Mucosa of stomach (tissue), 1 donor: ENCODE measurements around the gene TOP1.

Source experiments
- H3K27me3 ChIP-seq: one replicate; pipeline ENCODE4 v1.7.0; 2013; ENCODE audit warnings: mild to moderate bottlenecking, low read length; ENCODE audit not compliant: control insufficient read depth, insufficient read depth
- H3K36me3 ChIP-seq: one replicate; pipeline ENCODE4 v1.7.0; 2013; ENCODE audit warnings: low read length; ENCODE audit not compliant: control insufficient read depth, insufficient read depth
- H3K4me1 ChIP-seq: one replicate; pipeline ENCODE4 v1.7.0; 2013; ENCODE audit warnings: mild to moderate bottlenecking, low read length; ENCODE audit not compliant: control insufficient read depth, insufficient read depth
- H3K4me3 ChIP-seq: one replicate; pipeline ENCODE4 v1.7.0; 2013; ENCODE audit warnings: low read length
- H3K9ac ChIP-seq: one replicate; pipeline ENCODE4 v1.7.0; 2013; ENCODE audit warnings: mild to moderate bottlenecking, low read length, moderate library complexity
- H3K9me3 ChIP-seq: one replicate; pipeline ENCODE4 v1.7.0; 2013; ENCODE audit warnings: mild to moderate bottlenecking, low read length, moderate library complexity; ENCODE audit not compliant: control insufficient read depth
- donor health status: Pancreatic carcinoma.

TOP1 gene

GRCh38 chr20:41167118-41167470 is 138.5 kb downstream of the TOP1 start:
- Histone ChIP-seq H3K36me3 (peaks cover 26% of the 10 kb centered on the region), H3K9ac (no peak overlapping the region), H3K9me3 (no peaks in the 10 kb centered on the region), H3K27me3 (no peaks in the 10 kb centered on the region), H3K4me3 (no peak overlapping the region), H3K4me1 (no peaks in the 10 kb centered on the region)

- Histone ChIP-seq H3K27me3 (no peaks in the 10 kb centered on the region), H3K4me3 (no peak overlapping the region), H3K9me3 (no peaks in the 10 kb centered on the region), H3K9ac (no peak overlapping the region), H3K36me3 (peaks cover 26% of the 10 kb centered on the region), H3K4me1 (no peaks in the 10 kb centered on the region)
Measured at GRCh38 chr20:41167481-41168253, 139.0 kb downstream of the TOP1 start.

DNA sequence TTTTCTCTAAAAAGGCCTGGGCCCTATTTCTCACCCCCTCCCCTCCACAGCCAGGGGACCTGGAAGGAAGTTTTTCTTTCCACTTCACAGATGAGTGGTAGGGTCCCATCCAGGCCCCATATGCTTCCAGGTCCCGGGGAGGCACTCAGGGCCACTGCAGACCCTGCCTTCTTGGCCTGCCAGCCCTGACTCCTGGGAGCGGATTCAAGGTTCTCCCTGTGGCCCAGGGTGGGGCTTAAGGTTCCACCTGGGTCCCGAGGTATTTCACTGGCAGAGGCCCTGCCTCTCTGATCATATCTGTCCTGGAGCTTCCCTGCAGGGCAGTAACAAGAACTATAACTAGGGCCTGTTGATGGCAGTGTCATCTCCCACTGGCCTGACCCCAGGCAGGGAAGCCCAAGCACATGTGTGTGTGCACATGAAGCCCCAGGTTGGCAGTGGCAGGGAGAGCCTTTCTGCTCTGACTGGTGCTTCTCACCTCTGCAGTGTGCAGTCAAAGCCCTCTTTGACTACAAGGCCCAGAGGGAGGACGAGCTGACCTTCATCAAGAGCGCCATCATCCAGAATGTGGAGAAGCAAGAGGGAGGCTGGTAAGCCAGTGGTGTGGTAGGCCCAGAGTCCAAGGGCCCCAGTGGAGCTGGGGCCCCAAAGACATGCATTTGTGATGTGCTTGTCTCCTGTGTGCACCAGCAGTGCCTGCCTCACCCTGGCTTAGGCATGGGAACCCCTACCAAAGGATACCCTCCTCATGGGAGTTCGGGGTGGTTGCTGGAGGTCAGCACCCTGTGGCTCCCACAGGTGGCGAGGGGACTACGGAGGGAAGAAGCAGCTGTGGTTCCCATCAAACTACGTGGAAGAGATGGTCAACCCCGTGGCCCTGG is 139.9 kb downstream of the TOP1 start:
- no peak overlapping the region for H3K4me3 ChIP-seq
- H3K9ac ChIP-seq = no peak overlapping the region
- H3K36me3 ChIP-seq = peaks cover 26% of the 10 kb centered on the region
- no peaks in the 10 kb centered on the region for H3K9me3 ChIP-seq
- no peaks in the 10 kb centered on the region for H3K27me3 ChIP-seq
- H3K4me1 ChIP-seq = no peaks in the 10 kb centered on the region

DNA sequence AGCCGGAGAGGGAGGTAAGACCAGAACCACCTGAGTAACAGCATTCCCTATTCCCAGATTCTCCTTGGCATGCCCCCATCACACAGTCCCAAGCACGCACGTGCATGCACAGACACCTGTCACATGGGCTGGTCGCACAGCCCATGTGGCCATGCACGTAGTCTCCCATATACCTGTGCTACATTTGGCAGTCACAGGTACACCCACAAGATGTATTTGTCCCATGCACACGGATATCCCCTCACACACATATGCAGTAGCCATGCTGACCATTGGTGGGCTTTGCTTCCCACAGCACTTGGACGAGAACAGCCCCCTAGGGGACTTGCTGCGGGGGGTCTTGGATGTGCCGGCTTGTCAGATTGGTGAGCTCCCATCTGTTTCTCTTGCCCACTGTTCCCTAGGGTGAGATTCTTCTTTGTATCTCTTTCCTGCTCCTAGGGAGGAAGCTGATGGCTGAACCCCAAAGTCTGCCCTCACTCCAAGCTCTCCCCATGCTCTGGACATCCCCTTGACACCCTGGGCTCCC is 140.6 kb downstream of the TOP1 start:
- Histone ChIP-seq H3K9me3 (no peaks in the 10 kb centered on the region), H3K9ac (no peak overlapping the region), H3K4me1 (no peaks in the 10 kb centered on the region), H3K27me3 (no peaks in the 10 kb centered on the region), H3K4me3 (no peak overlapping the region), H3K36me3 (peaks cover 29% of the 10 kb centered on the region)

DNA sequence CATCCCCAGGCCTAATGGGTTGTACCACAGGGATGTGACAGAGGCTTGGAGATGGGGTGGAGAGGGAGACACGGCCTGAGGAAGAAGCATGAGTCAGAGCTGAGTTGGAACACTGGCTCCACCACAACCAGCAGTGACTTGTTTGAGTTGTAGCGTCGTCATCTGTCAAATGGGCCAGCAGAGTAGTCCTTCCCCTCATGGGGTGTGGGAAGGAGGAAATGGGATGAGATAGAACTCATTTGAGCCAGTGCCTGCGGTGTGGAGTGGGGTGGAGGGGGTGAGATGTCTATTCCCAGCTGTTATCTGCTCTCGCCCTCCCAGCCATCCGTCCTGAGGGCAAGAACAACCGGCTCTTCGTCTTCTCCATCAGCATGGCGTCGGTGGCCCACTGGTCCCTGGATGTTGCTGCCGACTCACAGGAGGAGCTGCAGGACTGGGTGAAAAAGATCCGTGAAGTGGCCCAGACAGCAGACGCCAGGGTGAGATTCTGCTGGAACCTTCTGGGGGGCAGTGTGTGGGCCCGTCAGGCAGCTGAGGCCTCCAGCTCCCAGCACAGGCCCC is 141.2 kb downstream of the TOP1 start:
- Histone ChIP-seq H3K4me3 (no peak overlapping the region), H3K36me3 (peaks cover 28% of the 10 kb centered on the region), H3K9me3 (no peaks in the 10 kb centered on the region), H3K27me3 (no peaks in the 10 kb centered on the region), H3K4me1 (no peaks in the 10 kb centered on the region), H3K9ac (no peak overlapping the region)

GRCh38 chr20:41170386-41171105 is 141.9 kb downstream of the TOP1 start:
- peaks cover 24% of the 10 kb centered on the region for H3K36me3 ChIP-seq
- H3K4me1 ChIP-seq = no peaks in the 10 kb centered on the region
- H3K27me3 ChIP-seq = no peaks in the 10 kb centered on the region
- H3K9me3 ChIP-seq = no peaks in the 10 kb centered on the region
- no peak overlapping the region for H3K9ac ChIP-seq
- H3K4me3 ChIP-seq = no peak overlapping the region

GRCh38 chr20:41171736-41172295 is 143.2 kb downstream of the TOP1 start:
- H3K27me3 ChIP-seq = no peaks in the 10 kb centered on the region
- peaks cover 11% of the 10 kb centered on the region for H3K36me3 ChIP-seq
- H3K9ac ChIP-seq = no peak overlapping the region
- H3K4me1 ChIP-seq = no peaks in the 10 kb centered on the region
- H3K4me3 ChIP-seq = no peak overlapping the region
- H3K9me3 ChIP-seq = no peaks in the 10 kb centered on the region

GRCh38 chr20:41172296-41173140 is 143.9 kb downstream of the TOP1 start:
- peaks cover 9% of the 10 kb centered on the region for H3K36me3 ChIP-seq
- no peaks in the 10 kb centered on the region for H3K4me1 ChIP-seq

DNA sequence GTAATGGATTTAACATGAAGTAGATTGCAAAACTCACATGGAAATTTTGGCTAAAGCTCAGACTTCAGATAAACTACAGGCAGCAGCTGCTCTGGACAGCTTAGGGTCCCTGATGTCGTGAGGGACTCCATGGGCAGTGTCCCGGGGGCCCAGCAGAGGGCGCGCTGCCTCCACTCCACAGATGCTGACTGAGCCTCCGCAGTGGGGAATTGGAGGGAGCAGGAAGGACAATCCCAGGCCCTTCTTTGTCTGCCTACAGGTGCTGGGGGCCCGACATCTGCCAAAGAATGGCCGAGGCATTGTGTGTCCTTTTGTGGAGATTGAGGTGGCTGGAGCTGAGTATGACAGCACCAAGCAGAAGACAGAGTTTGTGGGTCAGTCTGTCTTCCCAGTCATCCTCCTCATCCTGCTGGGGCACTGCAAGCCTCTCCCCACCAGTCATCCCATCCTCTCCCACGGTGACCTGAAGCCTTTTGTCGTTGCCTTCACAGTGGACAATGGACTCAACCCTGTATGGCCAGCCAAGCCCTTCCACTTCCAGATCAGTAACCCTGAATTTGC is 144.6 kb downstream of the TOP1 start:
- H3K9ac ChIP-seq = no peak overlapping the region
- no peaks in the 10 kb centered on the region for H3K27me3 ChIP-seq
- H3K4me1 ChIP-seq = no peaks in the 10 kb centered on the region
- H3K36me3 ChIP-seq = peaks cover 9% of the 10 kb centered on the region
- no peak overlapping the region for H3K4me3 ChIP-seq
- no peaks in the 10 kb centered on the region for H3K9me3 ChIP-seq

More at GRCh38 chr20:41172296-41173140, 143.9 kb downstream of the TOP1 start:
- H3K4me3 ChIP-seq = no peak overlapping the region
- H3K9me3 ChIP-seq = no peaks in the 10 kb centered on the region
- no peaks in the 10 kb centered on the region for H3K27me3 ChIP-seq
- peak overlapping the region; percentile 5 for H3K9ac ChIP-seq

- no peak overlapping the region for H3K4me3 ChIP-seq
- H3K27me3 ChIP-seq = no peaks in the 10 kb centered on the region
- H3K9ac ChIP-seq = no peak overlapping the region
- H3K36me3 ChIP-seq = peaks cover 9% of the 10 kb centered on the region
- no peaks in the 10 kb centered on the region for H3K9me3 ChIP-seq
- no peaks in the 10 kb centered on the region for H3K4me1 ChIP-seq
Measured at GRCh38 chr20:41173791-41174341, 145.2 kb downstream of the TOP1 start.
